IgD-negative memory B cell (primary cell): ENCODE data around the gene TM4SF1. TPM values are rescaled to one million over a fixed set of nuclear protein-coding genes. Genes with fewer than 3 reads are reported as not detected.
"Not testable (repeated sequence)": the region's sequence is repeated elsewhere in the genome, so short reads cannot be mapped to it uniquely, and the experiment has no call there.

Source experiments
- H3K27ac Mint-ChIP-seq, 3 donors: one replicate each; pipeline ENCODE4 v1.8.0; 2020 to 2022; ENCODE audit warnings: mild to moderate bottlenecking in 3 of 3, mixed read lengths in 3 of 3, moderate library complexity in 1 of 3
- H3K27me3 Mint-ChIP-seq: one replicate; pipeline ENCODE4 v1.8.0; 2021; ENCODE audit warnings: mixed read lengths
- H3K36me3 Mint-ChIP-seq: one replicate; pipeline ENCODE4 v1.8.0; 2020; ENCODE audit warnings: mild to moderate bottlenecking, mixed read lengths
- H3K4me1 Mint-ChIP-seq, 3 donors: one replicate each; pipeline ENCODE4 v1.8.0; 2020 to 2022; ENCODE audit warnings: mixed read lengths in 3 of 3, mild to moderate bottlenecking in 1 of 3
- H3K4me3 Mint-ChIP-seq, 4 donors: one replicate each; pipeline ENCODE4 v1.8.0; 2020 to 2022; ENCODE audit warnings: mild to moderate bottlenecking in 4 of 4, mixed read lengths in 4 of 4, moderate library complexity in 3 of 4
- H3K9me3 Mint-ChIP-seq, 3 donors: one replicate each; pipeline ENCODE4 v1.8.0; 2020 to 2021; ENCODE audit warnings: mixed read lengths in 3 of 3, mild to moderate bottlenecking in 1 of 3
- polyA plus RNA-seq: library from polyadenylated mRNA; unstranded; fragments of 300-500 nt; fragmentation: Illumina TruSeq; gene quantifications from one replicate; pipeline ENCODE4 v1.2.3, GENCODE V29; 2021

TM4SF1 gene
- polyA plus RNA-seq, 1 donor from 2014 or later = not detected

DNA sequence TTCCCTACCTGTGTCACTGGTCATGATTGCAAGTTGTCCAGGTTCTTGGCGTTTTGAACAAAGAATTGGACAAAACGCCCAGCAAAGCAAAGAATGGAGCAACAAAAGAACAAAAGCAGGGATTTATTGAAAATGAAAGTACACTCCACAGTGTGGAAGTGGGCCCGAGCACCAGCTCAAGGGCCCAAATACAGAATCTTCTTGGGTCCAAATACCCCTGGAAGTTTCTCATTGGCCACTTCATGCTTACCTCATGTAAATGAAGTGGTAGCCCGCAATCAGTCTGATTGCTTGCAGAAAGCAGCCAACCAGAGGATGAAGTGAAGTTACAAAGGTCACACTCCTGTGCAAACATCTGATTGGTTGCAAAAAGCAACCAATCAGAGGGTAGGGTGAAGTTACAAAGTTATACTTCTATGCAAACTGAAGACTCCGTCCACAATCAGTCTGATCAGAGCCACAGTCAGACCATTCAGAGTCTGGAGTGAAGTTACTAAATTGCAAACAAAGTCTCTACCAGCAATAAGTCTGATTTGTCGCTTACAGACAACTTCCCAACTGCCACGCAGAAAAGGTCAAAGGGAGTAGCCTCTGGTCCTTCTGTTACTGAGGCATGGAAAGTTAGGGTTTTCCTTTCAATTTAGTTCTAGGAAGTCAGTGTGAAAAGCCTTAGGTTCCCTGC lies 8.3 kb upstream of the TM4SF1 start:
- H3K4me1 Mint-ChIP-seq = no peaks in the 10 kb centered on the region
- peaks cover 0 to 1% (median 0%) of the 10 kb centered on the region in 3 donors for H3K9me3 Mint-ChIP-seq
- no peak overlapping the region for H3K27ac Mint-ChIP-seq
- H3K4me3 Mint-ChIP-seq = no peak overlapping the region
- no peaks in the 10 kb centered on the region for H3K36me3 Mint-ChIP-seq
- H3K27me3 Mint-ChIP-seq = peaks cover 5% of the 10 kb centered on the region

DNA sequence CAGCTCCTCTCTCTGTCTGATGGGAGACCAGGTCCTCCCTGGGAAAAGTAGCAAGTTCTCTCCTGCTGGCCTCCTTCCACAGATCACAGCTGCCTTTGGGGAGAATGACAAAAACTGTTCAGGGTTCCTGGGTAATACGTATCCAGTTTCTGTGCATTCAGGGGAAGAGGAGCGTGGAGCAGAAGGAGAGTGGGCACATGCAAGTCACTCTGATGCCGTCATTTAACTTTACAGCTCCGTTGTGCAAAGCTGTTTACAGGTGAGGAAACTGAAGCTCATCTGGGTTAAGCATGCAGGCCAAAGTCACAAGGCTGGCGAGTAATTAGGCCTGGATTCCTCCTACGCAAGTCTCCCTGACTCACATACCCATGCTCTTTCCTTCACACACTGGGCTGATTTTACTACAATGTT lies 7.5 kb upstream of the TM4SF1 start:
- no peaks in the 10 kb centered on the region for H3K4me1 Mint-ChIP-seq

DNA sequence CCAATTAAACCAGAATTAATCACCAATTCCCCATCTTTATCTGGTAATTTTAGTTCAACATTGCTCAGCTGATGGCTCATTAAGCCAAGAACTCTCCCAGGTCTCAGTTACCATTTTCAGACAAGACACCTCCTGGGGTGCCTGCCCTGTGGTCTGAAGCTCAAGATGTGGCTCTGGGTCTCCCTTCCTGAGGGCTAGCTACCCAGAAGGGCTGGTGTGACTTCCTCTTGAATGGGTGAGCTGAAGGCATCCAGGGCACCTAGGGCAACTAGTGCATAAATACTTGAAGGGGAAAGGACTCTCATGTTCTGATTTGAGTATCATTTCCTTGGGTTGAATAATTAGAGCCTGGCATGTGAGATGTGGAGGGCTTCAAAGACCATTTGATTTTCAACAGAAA lies 6.7 kb upstream of the TM4SF1 start:
- Mint-ChIP-seq H3K27me3 (peaks cover 6% of the 10 kb centered on the region), H3K4me1 (no peaks in the 10 kb centered on the region), H3K4me3 (no peak overlapping the region), H3K27ac (no peak overlapping the region), H3K36me3 (no peaks in the 10 kb centered on the region), H3K9me3 (no peaks in the 10 kb centered on the region)

More for the DNA sequence above, 7.5 kb upstream of the TM4SF1 start:
- Mint-ChIP-seq H3K4me3 (no peak overlapping the region), H3K27ac (no peak overlapping the region), H3K9me3 (peaks cover 0 to under 1% (median 0%) of the 10 kb centered on the region in 3 donors), H3K27me3 (peaks cover 5% of the 10 kb centered on the region), H3K36me3 (no peaks in the 10 kb centered on the region)

DNA sequence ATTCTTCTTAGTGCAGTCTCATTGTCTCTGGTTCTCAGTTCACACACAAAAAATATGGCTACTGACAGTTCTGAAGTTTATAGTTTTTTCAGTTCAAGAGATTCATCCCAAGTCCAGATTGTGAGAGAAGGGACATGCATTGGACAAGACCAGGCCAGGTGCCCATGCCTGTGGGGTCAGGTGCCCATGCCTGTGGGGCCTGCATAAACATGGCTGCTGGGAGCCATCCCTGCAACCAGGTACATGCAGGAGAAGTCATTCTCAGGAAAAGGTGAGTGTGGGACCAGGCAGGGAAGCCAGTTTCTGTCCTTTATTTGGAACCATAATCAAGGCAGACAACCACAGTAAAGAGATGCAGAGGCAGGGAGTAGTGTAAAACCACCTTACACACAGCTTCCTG lies 6.3 kb upstream of the TM4SF1 start:
- peaks cover 5% of the 10 kb centered on the region for H3K27me3 Mint-ChIP-seq
- H3K4me3 Mint-ChIP-seq = no peak overlapping the region
- no peak overlapping the region for H3K27ac Mint-ChIP-seq
- H3K36me3 Mint-ChIP-seq = no peaks in the 10 kb centered on the region
- H3K9me3 Mint-ChIP-seq = no peaks in the 10 kb centered on the region
- H3K4me1 Mint-ChIP-seq = no peaks in the 10 kb centered on the region

DNA sequence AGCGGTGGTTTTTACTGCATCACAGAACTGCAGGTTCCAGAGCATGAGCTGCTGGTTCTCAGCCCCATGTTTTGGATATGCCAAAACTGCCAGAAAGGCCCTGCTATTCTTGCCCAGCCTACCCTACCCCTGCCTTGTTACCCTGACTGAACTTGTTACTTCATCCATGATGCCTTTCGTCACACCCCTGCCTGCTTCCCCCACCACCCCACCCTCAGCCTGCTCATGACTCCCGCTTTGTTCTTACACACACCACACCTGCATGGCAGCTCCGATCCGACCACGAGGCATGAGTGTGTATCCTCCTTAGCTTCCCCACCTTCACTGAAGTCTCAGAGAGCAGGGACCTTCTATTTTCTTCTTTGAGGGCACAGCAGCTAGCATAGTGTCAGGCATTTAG lies 5.1 kb upstream of the TM4SF1 start:
- H3K9me3 Mint-ChIP-seq = no peaks in the 10 kb centered on the region
- no peaks in the 10 kb centered on the region for H3K4me1 Mint-ChIP-seq
- no peak overlapping the region for H3K27ac Mint-ChIP-seq
- H3K36me3 Mint-ChIP-seq = no peaks in the 10 kb centered on the region
- H3K27me3 Mint-ChIP-seq = peaks cover 7% of the 10 kb centered on the region
- no peak overlapping the region for H3K4me3 Mint-ChIP-seq

DNA sequence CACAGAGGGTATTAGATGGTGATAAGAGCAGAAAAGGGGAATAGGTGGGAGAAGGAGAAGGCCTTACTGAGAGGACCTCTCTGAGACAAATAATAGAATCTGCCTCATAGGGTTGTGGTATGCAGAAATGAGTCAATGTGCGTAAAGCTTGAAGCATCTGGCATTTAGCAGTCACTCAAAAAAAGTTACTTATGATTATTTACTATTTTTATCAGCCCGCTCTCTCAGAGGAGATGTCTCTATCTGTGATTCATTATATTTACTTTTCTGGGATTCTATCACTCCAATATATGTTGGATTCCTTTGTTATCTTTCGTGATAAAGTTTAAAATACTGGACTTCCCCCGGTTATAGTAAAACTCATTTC lies 4.6 kb upstream of the TM4SF1 start:
- H3K4me1 Mint-ChIP-seq = no peaks in the 10 kb centered on the region
- H3K27ac Mint-ChIP-seq = no peak overlapping the region
- H3K36me3 Mint-ChIP-seq = no peaks in the 10 kb centered on the region
- no peaks in the 10 kb centered on the region for H3K9me3 Mint-ChIP-seq
- H3K27me3 Mint-ChIP-seq = peaks cover 7% of the 10 kb centered on the region
- H3K4me3 Mint-ChIP-seq = no peak overlapping the region

DNA sequence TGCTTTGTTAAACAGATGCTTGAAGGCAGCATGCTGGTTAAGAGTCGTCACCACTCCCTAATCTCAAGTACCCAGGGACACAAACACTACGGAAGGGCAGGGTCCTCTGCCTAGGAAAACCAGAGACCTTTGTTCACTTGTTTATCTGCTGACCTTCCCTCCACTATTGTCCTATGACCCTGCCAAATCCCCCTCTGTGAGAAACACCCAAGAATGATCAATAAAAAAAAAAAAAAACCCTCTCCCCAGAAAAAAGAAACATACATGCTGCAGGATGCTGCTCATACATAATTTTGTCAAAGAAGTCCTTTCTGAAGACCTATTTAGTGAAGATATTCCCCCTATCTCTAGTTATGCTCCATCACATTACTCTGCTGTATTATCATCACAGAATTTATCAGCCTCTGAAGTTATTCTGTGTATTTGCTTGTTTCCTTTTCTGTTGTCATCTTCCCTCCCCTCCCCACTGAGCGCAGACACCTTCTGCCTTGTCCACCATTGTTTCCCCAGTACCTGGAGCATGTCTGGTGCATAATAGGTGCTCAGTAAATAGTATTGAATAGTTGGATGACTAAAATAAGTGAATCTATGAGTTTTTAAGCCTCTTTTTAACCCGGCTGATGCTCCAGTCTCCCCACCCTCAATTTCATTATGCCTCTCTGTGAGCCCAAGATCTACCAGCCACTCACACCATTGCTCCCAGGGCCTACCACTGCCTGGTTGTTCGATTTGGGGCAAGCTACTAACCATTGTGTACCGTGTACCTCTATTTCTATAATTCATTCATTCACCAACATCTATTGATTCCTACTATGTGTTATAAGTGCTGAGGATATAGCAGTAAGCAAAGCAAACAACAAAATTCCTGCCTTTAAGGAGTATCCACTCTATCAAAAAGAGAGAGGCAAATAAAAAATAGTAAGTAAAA lies 4.0 kb upstream of the TM4SF1 start:
- Mint-ChIP-seq H3K4me3 (no peak overlapping the region), H3K27me3 (peaks cover 7% of the 10 kb centered on the region), H3K36me3 (no peaks in the 10 kb centered on the region), H3K4me1 (no peaks in the 10 kb centered on the region), H3K9me3 (no peaks in the 10 kb centered on the region), H3K27ac (no peak overlapping the region)

DNA sequence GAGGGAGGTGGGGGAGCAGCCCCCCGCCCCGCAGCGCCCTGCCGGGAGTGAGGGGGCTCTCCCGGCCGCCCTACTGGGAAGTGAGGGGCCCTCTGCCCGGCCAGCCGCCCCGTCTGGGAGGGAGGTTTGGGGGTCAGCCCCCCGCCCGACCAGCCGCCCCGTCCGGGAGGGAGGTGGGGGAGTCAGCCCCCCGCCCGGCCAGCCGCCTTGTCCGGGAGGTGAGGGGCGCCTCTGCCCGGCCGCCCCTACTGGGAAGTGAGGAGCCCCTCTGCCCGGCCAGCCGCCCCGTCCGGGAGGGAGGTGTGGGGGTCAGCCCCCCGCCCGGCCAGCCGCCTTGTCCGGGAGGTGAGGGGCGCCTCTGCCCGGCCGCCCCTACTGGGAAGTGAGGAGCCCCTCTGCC lies 2.8 kb upstream of the TM4SF1 start:
- H3K27me3 Mint-ChIP-seq, H3K27ac Mint-ChIP-seq, H3K4me3 Mint-ChIP-seq, H3K4me1 Mint-ChIP-seq, H3K9me3 Mint-ChIP-seq, H3K36me3 Mint-ChIP-seq: not testable (repeated sequence)

DNA sequence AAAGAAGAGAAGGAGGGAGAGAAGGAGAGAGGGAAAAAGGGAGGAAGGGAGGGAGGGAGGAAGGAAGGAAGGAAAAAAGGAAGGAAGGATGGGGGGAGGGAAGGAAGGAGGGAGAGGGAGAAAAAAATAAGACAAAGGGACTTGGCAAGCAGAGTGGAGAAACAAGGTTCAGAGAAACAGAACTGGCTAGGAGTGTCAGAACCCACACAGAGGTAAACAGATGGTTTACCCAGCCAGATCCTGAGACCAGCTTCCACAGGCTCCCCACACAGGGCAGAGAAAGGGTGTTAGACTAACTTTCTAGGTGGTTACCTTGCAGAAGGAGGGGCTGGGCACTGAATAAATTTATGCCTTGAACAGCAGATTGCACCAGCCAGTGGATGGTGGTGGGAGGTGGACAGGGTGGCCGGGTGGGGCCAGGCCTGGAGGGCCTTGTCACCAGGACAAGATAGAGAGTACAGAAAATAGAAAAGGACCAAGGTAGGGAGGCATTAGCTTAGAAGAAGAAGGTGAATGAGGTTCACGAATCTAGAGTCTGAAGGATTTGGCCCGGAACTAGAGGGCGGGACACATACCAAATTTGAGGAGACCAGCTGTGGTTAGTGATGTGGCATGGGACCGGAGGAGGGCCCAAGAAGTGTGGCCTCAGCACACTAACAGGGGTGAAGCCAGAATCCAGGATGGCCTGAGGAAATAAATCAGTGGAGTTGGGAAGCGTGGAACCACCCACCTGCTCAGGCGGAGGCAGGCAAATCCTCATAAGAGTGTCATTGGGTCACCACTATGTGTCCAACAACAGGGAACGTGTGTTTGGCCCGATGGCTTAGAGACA lies 1.2 kb upstream of the TM4SF1 start:
- Mint-ChIP-seq H3K36me3 (no peaks in the 10 kb centered on the region), H3K27ac (peak overlapping the region in 1 of 3 donors; percentile 91), H3K4me1 (no peaks in the 10 kb centered on the region), H3K27me3 (peaks cover 10% of the 10 kb centered on the region), H3K9me3 (no peaks in the 10 kb centered on the region), H3K4me3 (peak overlapping the region in 1 of 4 donors; percentile 65)

DNA sequence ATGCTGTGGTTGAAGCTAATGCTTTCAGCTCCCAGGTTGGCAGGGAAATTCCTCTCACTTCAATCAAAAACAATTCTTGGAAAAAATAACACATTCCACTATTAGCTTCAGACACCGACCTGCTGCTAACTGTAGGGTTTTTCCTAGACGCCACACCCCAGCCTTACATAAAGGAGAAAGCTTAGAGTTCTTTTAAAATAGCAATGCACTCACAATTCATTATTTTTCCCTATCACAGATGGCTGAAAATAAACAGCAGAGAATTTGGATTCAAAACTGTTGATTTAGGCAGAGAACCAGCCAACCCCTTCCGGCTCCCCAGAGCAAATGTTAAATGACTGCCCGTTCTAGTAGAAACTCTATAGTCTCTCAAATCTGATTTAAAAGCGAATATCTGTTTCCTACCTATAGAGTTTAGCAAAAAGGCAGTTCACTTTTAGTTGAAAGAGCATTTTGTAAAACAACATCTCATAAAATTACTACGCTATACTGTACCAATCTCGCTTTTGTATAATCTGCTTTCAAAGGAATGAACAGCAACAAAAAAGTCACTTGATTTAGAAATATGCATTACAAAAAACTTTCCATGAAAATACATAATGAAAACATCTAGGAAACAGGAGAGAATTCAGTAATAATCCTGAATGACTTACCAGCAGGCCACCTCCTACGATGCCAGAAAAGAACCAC lies 586 bp downstream of the TM4SF1 start:
- Mint-ChIP-seq H3K4me3 (no peak overlapping the region), H3K9me3 (no peaks in the 10 kb centered on the region), H3K27ac (no peak overlapping the region), H3K4me1 (no peaks in the 10 kb centered on the region), H3K27me3 (peaks cover 6% of the 10 kb centered on the region), H3K36me3 (peaks cover 1% of the 10 kb centered on the region)

DNA sequence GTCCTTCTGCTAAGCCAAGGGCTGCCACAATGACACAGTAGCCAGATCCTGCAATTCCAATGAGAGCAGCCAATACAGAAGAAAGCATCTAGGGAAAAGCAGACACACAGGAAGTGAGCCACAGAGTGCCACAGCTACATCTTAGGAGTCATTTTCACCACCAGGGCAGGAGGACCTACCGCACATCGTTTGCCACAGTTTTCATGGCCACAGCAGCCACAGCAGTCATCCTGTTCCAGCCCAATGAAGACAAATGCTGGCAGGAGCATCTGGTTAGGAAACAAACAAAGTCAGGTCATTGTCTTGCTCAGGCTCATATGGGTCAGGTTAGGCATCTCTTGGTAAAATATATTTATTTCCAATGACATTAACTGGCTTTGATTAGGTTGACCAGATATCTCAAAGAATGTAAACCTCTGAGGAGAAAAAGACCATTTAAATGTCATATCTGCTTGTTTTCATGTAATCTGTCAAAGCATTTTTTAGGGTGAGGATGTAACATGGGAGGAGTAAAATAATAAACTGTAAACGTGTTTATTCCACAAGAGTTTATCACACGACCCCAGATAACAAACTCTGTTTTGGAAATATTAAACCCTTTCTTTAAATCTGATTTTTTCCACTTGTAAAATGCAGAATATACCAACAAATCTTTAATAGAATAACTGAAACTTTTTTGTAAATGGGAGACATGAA lies 1.8 kb downstream of the TM4SF1 start:
- Mint-ChIP-seq H3K36me3 (peaks cover 1% of the 10 kb centered on the region), H3K27me3 (peaks cover 6% of the 10 kb centered on the region), H3K4me1 (no peaks in the 10 kb centered on the region), H3K27ac (no peak overlapping the region), H3K4me3 (no peak overlapping the region), H3K9me3 (no peaks in the 10 kb centered on the region)

DNA sequence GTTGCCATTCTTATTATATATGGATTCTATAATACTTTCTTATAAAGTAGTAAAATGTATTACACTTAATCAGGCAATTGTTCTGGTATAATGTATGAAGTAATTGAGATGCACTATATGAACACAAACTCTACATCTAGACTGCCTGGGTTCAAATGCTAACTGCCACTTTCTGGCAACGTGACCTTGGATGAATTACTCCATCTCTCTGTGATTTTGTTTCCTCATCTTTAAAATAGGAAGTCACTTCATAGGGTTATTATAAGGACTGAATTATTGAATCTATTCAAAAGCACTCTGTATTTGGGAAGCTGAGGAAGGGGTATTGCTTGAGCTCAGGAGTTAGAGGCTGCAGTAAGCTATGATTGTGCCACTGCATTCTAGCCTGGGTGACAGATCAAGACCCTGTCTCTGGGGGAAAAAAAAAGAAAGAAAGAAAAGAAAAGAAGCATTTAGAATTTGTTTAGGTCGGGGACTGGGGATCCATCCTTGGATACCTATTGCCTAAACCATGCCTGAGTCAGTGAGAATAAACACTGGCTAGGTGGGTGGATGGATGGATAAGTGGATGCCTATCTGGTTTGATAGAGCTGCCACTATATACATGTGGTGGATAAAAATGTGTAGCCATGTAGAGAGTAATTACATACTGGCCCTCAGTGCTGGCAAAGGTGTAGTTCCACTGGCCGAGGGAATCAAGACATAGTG lies 2.5 kb downstream of the TM4SF1 start:
- no peak overlapping the region for H3K4me3 Mint-ChIP-seq
- peaks cover 1% of the 10 kb centered on the region for H3K36me3 Mint-ChIP-seq
- no peak overlapping the region for H3K27ac Mint-ChIP-seq
- peaks cover 6% of the 10 kb centered on the region for H3K27me3 Mint-ChIP-seq
- no peaks in the 10 kb centered on the region for H3K4me1 Mint-ChIP-seq
- H3K9me3 Mint-ChIP-seq = no peaks in the 10 kb centered on the region

DNA sequence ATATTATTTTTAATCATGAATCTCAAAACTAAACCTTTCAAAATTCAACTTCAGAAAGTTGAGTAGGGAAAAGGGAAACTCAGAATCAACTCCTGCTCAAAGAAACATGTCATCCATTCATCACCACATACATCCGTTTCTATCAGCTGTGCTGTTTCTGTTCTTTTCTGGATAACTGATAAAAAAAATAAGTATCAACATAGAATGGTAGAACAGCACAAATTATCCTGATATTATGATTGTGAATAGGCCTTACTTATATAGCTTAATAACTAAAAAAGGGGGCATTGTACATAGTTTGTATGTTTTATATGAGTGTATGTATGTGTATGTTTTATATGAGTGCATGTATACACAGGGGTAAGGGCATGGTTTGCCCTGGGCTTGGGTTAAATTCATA lies 3.1 kb downstream of the TM4SF1 start:
- Mint-ChIP-seq H3K4me3 (no peak overlapping the region), H3K36me3 (peaks cover 1% of the 10 kb centered on the region), H3K27me3 (peaks cover 5% of the 10 kb centered on the region), H3K9me3 (no peaks in the 10 kb centered on the region), H3K4me1 (no peaks in the 10 kb centered on the region), H3K27ac (no peak overlapping the region)
